K562 (cell line): ENCODE results near the gene CLDN7. TPM values are rescaled to one million over a fixed set of nuclear protein-coding genes. Genes with fewer than 3 reads are reported as not detected.

Experiments used
- ATAC-seq: fragments of 200-7000 bp; cut with Tn5 transposase; 3 replicates; pipeline ENCODE4 v1.9.1; 2020; ENCODE audit warnings: moderate library complexity
- BruUV-seq: library from RNA; stranded (reverse); fragments of 400-500 nt; replicated peaks from 2 replicates; lab custom pipeline; 2021; lab: Mats Ljungman, UMichigan
- CTCF ChIA-PET: fragments of 300-600 bp; formaldehyde crosslinking; extraction: SDS; loops from one replicate; lab custom pipeline; 2021; ENCODE audit warnings: low intra/inter-chr PET ratio; lab: Yijun Ruan, JAX
- POLR2A ChIA-PET: fragments of 300-600, 350-650 bp; sonication (Branson Sonifier 250); formaldehyde crosslinking; extraction: SDS; loops from one replicate; lab custom pipeline; 2021; ENCODE audit warnings: antibody characterized with exemption, inconsistent platforms; lab: Yijun Ruan, JAX
- DNase-seq, 4 experiments: peaks; one replicate each; pipeline versions ENCODE4 v3.0.0 to v3.0.0-alpha.2; 2011 to 2018; ENCODE audit warnings: low spot score in 3 of 4, mixed read lengths in 3 of 4; ENCODE audit errors: extremely low read depth in 1 of 4
- FAIRE-seq: peaks from 2 replicates; lab custom pipeline; 2011; peaks lifted over from hg19 to GRCh38; lab: Jason Lieb, UNC
- H2AFZ ChIP-seq: 2 replicates; pipeline ENCODE4 v1.6.0; 2011; ENCODE audit warnings: low read depth, low read length, control low read depth, inconsistent platforms
- H3K27ac ChIP-seq: fragments of 200-600 bp; 3 replicates; pipeline ENCODE4 v1.8.0; 2011; ENCODE audit warnings: low read depth, mild to moderate bottlenecking, control low read depth, inconsistent platforms, low read length, moderate library complexity, mixed read lengths; ENCODE audit errors: extremely low read depth
- H3K27me3 ChIP-seq, 2 experiments: fragments of 300-600 bp in 1 of 2; 2 replicates in 1 of 2; 3 replicates in 1 of 2; pipeline versions ENCODE4 v1.6.0 to v1.8.0; 2011; ENCODE audit warnings: inconsistent platforms in 2 of 2, low read length in 2 of 2, mild to moderate bottlenecking in 1 of 2, mixed read lengths in 1 of 2, moderate library complexity in 1 of 2; ENCODE audit not compliant: control insufficient read depth in 2 of 2, insufficient read depth in 2 of 2
- H3K36me3 ChIP-seq: fragments of 300-600 bp; 3 replicates; pipeline ENCODE4 v1.8.0; 2011; ENCODE audit warnings: mild to moderate bottlenecking, low read length, inconsistent platforms; ENCODE audit not compliant: control insufficient read depth, insufficient read depth
- H3K4me1 ChIP-seq, 2 experiments: fragments of 200-600 bp in 1 of 2; replicated peaks in 1 of 2; 2 replicates in 1 of 2; 3 replicates in 1 of 2; pipeline versions ENCODE4 v1.5.1 to v1.8.0; 2011; ENCODE audit warnings: inconsistent platforms in 2 of 2, low read length in 2 of 2, mild to moderate bottlenecking in 1 of 2, mixed read lengths in 1 of 2, moderate library complexity in 1 of 2; ENCODE audit not compliant: control insufficient read depth in 2 of 2, insufficient read depth in 2 of 2
- H3K4me2 ChIP-seq: 2 replicates; pipeline ENCODE4 v1.6.1; 2011; ENCODE audit warnings: low read length, control low read depth, inconsistent platforms, mixed read lengths; ENCODE audit not compliant: insufficient read depth
- H3K4me3 ChIP-seq: fragments of 200-600 bp; sonication (generic), shearing (Covaris generic); 2 replicates; pipeline ENCODE4 v1.5.1; 2016; ENCODE audit warnings: control low read depth, inconsistent platforms
- H3K79me2 ChIP-seq: fragments of 200-600 bp; 3 replicates; pipeline ENCODE4 v1.8.0; 2011; ENCODE audit warnings: low read length, inconsistent platforms; ENCODE audit not compliant: control insufficient read depth, insufficient read depth
- H3K9ac ChIP-seq, 2 experiments: 2 replicates each; pipeline versions ENCODE4 v1.6.0 to v1.6.1; 2011; ENCODE audit warnings: low read depth in 2 of 2, low read length in 2 of 2, control low read depth in 1 of 2, inconsistent platforms in 1 of 2, mild to moderate bottlenecking in 1 of 2, mixed read lengths in 1 of 2; ENCODE audit not compliant: insufficient read depth in 1 of 2
- H3K9me1 ChIP-seq: one replicate; pipeline ENCODE4 v1.6.0; 2011; ENCODE audit warnings: inconsistent platforms, mild to moderate bottlenecking, low read length, moderate library complexity; ENCODE audit not compliant: control insufficient read depth, insufficient read depth
- H3K9me3 ChIP-seq: replicated peaks from 2 replicates; pipeline ENCODE4 v1.5.1; 2011; ENCODE audit warnings: low read depth, low read length, inconsistent platforms; ENCODE audit not compliant: control insufficient read depth, insufficient read depth
- H4K20me1 ChIP-seq: replicated peaks from 2 replicates; pipeline ENCODE4 v1.6.1; 2011; ENCODE audit warnings: low read length, inconsistent platforms, mixed read lengths; ENCODE audit not compliant: control insufficient read depth, insufficient read depth
- ATF1 ChIP-seq, 2 experiments: fragments of 450-650 bp in 1 of 2; IDR thresholded peaks; 2 replicates each; pipeline ENCODE4 v1.6.1; 2016; ENCODE audit warnings: missing compliant biosample characterization in 1 of 2, missing genetic modification characterization in 1 of 2
- MAFK ChIP-seq: IDR thresholded peaks from 2 replicates; pipeline ENCODE4 v1.6.1; 2011; ENCODE audit warnings: low read length, improper control_type of control experiment
- MAZ ChIP-seq, 2 experiments: fragments of 450-650 bp in 1 of 2; sonication (generic) in 1 of 2; formaldehyde crosslinking; IDR thresholded peaks in 1 of 2; conservative IDR thresholded peaks in 1 of 2; 2 replicates each; pipeline versions ENCODE4 v1.4.0 to v1.5.0; 2020; ENCODE audit warnings: mild to moderate bottlenecking in 1 of 2, missing genetic modification reagents in 1 of 2
- MEF2A ChIP-seq: IDR thresholded peaks from 2 replicates; pipeline ENCODE4 v1.6.1; 2011; ENCODE audit warnings: low read depth, mild to moderate bottlenecking, low read length, moderate library complexity; ENCODE audit not compliant: control insufficient read depth
- MTA1 ChIP-seq: fragments of 450-650 bp; IDR thresholded peaks from 2 replicates; pipeline ENCODE4 v1.6.1; 2017; ENCODE audit warnings: borderline replicate concordance
- PHF8 ChIP-seq: fragments of 200-600 bp; sonication (generic); IDR thresholded peaks from 2 replicates; pipeline ENCODE4 v1.6.1; 2012; ENCODE audit warnings: mixed run types, mild to moderate bottlenecking, inconsistent platforms, low read length, moderate library complexity, borderline replicate concordance
- POLR2A ChIP-seq: fragments of 450-650 bp; conservative IDR thresholded peaks from 2 replicates; pipeline ENCODE4 v1.6.1; 2016
- SMARCE1 ChIP-seq: fragments of 450-650 bp; IDR thresholded peaks from 2 replicates; pipeline ENCODE4 v1.7.1; 2016; ENCODE audit warnings: mild to moderate bottlenecking
- SPI1 ChIP-seq: IDR thresholded peaks from 2 replicates; pipeline ENCODE4 v1.6.1; 2011; ENCODE audit warnings: low read depth, low read length, control low read depth, borderline replicate concordance
- ZBTB7A ChIP-seq: IDR thresholded peaks from 2 replicates; pipeline ENCODE4 v1.6.1; 2011; ENCODE audit warnings: low read depth, mild to moderate bottlenecking, low read length, moderate library complexity, borderline replicate concordance; ENCODE audit not compliant: control insufficient read depth
- ZFX ChIP-seq: sonication (generic); formaldehyde crosslinking; IDR thresholded peaks from 2 replicates; pipeline ENCODE4 v1.8.0; 2022; ENCODE audit warnings: mild to moderate bottlenecking, missing genetic modification reagents, moderate library complexity
- ZNF121 ChIP-seq: sonication (generic); formaldehyde crosslinking; conservative IDR thresholded peaks from 2 replicates; pipeline ENCODE4 v1.8.0; 2022; ENCODE audit warnings: missing genetic modification reagents
- ZNF263 ChIP-seq: sonication (generic); formaldehyde crosslinking; IDR thresholded peaks from 2 replicates; pipeline ENCODE4 v1.8.0; 2022; ENCODE audit warnings: mild to moderate bottlenecking, missing genetic modification reagents, borderline replicate concordance
- WGBS: fragments of 100-300 bp; shearing (Covaris generic); methylation state at CpG from one replicate; pipeline ENCODE4 v1.1.6; 2016; ENCODE audit warnings: low coverage, mixed read lengths; ENCODE audit not compliant: insufficient coverage; ENCODE audit errors: missing lambda C conversion rate; 5-methylcytosine and 5-hydroxymethylcytosine counted together
- in situ Hi-C: fragments of 300-500 bp; cut with MboI; formaldehyde crosslinking; loops from 4 replicates; pipeline ENCODE4 v1.15.0; 2018; ENCODE audit warnings: inconsistent platforms, mixed read lengths
- intact Hi-C: fragments of 100-400 bp; cut with micrococcal nuclease; formaldehyde crosslinking; loops from 2 replicates; pipeline ENCODE4 v1.14.2; 2022
- polyA plus RNA-seq, 8 experiments: library from polyadenylated mRNA; depleted of rRNA in 4 of 8; stranded (reverse) in 5 of 8; unstranded in 3 of 8; fragments of >200 nt; fragmentation: Nextera tagmentation in 2 of 8; fragmentation: Illumina TruSeq in 1 of 8; extraction: Ambion mirVana in 2 of 8; extraction: Trizol in 1 of 8; gene quantifications; 2 replicates each; pipeline versions ENCODE4 v1.2.1 to v1.2.3, GENCODE V29; 2011 to 2014; ENCODE audit warnings: inconsistent platforms in 1 of 8, missing spikeins in 1 of 8
- total RNA-seq, 7 experiments: library from RNA; depleted of rRNA in 6 of 7; stranded (reverse); fragments of >200 nt in 6 of 7; fragmentation: Illumina TruSeq in 2 of 7; extraction: Trizol in 2 of 7; gene quantifications; 2 replicates each; pipeline versions ENCODE4 v1.2.1 to v1.2.3, GENCODE V29; 2011 to 2021; ENCODE audit warnings: low replicate concordance in 1 of 7
- TF ChIP-seq, protein P1 (sequence below), 3 experiments: fragments of 200-800 bp in 1 of 3; sonication (Bioruptor generic) in 1 of 3; sonication (generic) in 1 of 3; formaldehyde crosslinking in 1 of 3; IDR thresholded peaks; 2 replicates each; pipeline versions ENCODE4 v1.6.1 to v1.8.0; 2016 to 2022; ENCODE audit warnings: mild to moderate bottlenecking in 2 of 3, missing compliant biosample characterization in 2 of 3, missing genetic modification characterization in 2 of 3, missing genetic modification reagents in 1 of 3
- TF ChIP-seq, protein P2 (sequence below): fragments of 450-650 bp; IDR thresholded peaks from 2 replicates; pipeline ENCODE4 v1.6.1; 2017; ENCODE audit warnings: antibody characterized with exemption, mild to moderate bottlenecking

Gene CLDN7
- total and polyA plus RNA-seq, 9 of the 15 experiments (the other 6 are each of a cell fraction or from before 2014, with no cell fraction given): 2.2 to 14.5 (median 7.6) TPM

- Histone ChIP-seq H3K27me3 (no peaks in the 10 kb centered on the region), H3K9ac (peak overlapping the region; percentile 30 to 99; a peak in 2 of 4 replicates), H3K27ac (peak overlapping the region; percentile 90; the same call in 2 of the 3 replicates), H3K9me1 (peaks cover 6% of the 10 kb centered on the region), H3K9me3 (no peaks in the 10 kb centered on the region), H3K4me3 (peak overlapping the region; percentile 44), H3K36me3 (peaks cover 19% of the 10 kb centered on the region; the same call in 2 of the 3 replicates), H3K4me1 (peaks cover 40 to 60% of the 10 kb centered on the region in 2 experiments), H4K20me1 (peaks cover 6% of the 10 kb centered on the region), H2AFZ (peak overlapping the region; percentile 94), H3K4me2 (peak overlapping the region; percentile 73), H3K79me2 (peaks cover 50% of the 10 kb centered on the region)
- in situ Hi-C loops: no loop called here
- DNase-seq (peak; percentile 45 to 77 (median 56)), FAIRE-seq (no peak), ATAC-seq (no peak)
- no TSS peak for BruUV-seq
- intact Hi-C loops: no loop called here
- POLR2A ChIA-PET: interaction anchor here (0.6 kb wide), 2 partner anchors 135 to 180 kb away, joined by 3 read pairs; no protein-coding TSS in a partner anchor
- 6% methylated on average over 3 of the region's 32 CpGs for WGBS
- CTCF ChIA-PET: no interaction called here
- 0 out of 2 replicates have a peak, but pooled peaks have one; percentile 37 for TF ChIP-seq SPI1
- no peak for TF ChIP-seq ATF1 (CRISPR knock-in tag; IDR thresholded peaks at IDR 0.05)
- TF ChIP-seq ATF1 (tag; IDR thresholded peaks at IDR 0.05): no peak
- peak; percentile 39; the same call in 1 of the 2 replicates for TF ChIP-seq MTA1
- TF ChIP-seq ZNF263 (CRISPR knock-in tag): peak; percentile 62
- TF ChIP-seq PHF8: peak; percentile 21; the same call in 1 of the 2 replicates
- 0 out of 2 replicates have a peak, but pooled peaks have one; percentile 42 for TF ChIP-seq ZBTB7A
- TF ChIP-seq MAFK: no peak
- TF ChIP-seq, protein P1, sequence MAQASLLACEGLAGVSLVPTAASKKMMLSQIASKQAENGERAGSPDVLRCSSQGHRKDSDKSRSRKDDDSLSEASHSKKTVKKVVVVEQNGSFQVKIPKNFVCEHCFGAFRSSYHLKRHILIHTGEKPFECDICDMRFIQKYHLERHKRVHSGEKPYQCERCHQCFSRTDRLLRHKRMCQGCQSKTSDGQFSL (CRISPR knock-in tag; IDR thresholded peaks at IDR 0.05): peak; percentile 93
- TF ChIP-seq, protein P1 (tag; IDR thresholded peaks at IDR 0.05): peak in 1 of 2 experiments; percentile 71; a peak in 2 of 4 replicates
- no peak for TF ChIP-seq ZNF121
- 0 out of 2 replicates have a peak, but pooled peaks have one; percentile 24 for TF ChIP-seq POLR2A
- no peak for TF ChIP-seq MEF2A
- peak in 1 of 2 experiments; percentile 42; a peak in 1 of 4 replicates for TF ChIP-seq MAZ (CRISPR knock-in tag; conservative IDR thresholded peaks at IDR 0.05 in 1 of 2, IDR thresholded peaks at IDR 0.05 in 1 of 2)
- TF ChIP-seq, protein P2, sequence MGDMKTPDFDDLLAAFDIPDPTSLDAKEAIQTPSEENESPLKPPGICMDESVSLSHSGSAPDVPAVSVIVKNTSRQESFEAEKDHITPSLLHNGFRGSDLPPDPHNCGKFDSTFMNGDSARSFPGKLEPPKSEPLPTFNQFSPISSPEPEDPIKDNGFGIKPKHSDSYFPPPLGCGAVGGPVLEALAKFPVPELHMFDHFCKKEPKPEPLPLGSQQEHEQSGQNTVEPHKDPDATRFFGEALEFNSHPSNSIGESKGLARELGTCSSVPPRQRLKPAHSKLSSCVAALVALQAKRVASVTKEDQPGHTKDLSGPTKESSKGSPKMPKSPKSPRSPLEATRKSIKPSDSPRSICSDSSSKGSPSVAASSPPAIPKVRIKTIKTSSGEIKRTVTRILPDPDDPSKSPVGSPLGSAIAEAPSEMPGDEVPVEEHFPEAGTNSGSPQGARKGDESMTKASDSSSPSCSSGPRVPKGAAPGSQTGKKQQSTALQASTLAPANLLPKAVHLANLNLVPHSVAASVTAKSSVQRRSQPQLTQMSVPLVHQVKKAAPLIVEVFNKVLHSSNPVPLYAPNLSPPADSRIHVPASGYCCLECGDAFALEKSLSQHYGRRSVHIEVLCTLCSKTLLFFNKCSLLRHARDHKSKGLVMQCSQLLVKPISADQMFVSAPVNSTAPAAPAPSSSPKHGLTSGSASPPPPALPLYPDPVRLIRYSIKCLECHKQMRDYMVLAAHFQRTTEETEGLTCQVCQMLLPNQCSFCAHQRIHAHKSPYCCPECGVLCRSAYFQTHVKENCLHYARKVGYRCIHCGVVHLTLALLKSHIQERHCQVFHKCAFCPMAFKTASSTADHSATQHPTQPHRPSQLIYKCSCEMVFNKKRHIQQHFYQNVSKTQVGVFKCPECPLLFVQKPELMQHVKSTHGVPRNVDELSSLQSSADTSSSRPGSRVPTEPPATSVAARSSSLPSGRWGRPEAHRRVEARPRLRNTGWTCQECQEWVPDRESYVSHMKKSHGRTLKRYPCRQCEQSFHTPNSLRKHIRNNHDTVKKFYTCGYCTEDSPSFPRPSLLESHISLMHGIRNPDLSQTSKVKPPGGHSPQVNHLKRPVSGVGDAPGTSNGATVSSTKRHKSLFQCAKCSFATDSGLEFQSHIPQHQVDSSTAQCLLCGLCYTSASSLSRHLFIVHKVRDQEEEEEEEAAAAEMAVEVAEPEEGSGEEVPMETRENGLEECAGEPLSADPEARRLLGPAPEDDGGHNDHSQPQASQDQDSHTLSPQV: 0 out of 2 replicates have a peak, but pooled peaks have one; percentile 35
- TF ChIP-seq ZFX: 0 out of 2 replicates have a peak, but pooled peaks have one; percentile 7
- TF ChIP-seq SMARCE1: 0 out of 2 replicates have a peak, but pooled peaks have one; percentile 13
Measured at GRCh38 chr17:7217113-7217987, 44.9 kb downstream of the CLDN7 start.
